RPMI7951 (cell line): Measurements from ENCODE around the gene CACNA1E. TPM values are rescaled to one million over a fixed set of nuclear protein-coding genes. Genes with fewer than 3 reads are reported as not detected.
A peak's percentile ranks its signal among the peaks of the same experiment; 100 is the strongest.
"Not testable (repeated sequence)": the region's sequence is repeated elsewhere in the genome, so short reads cannot be mapped to it uniquely, and the experiment has no call there.

Experiments used
- DNase-seq: peaks from one replicate; pipeline ENCODE4 v3.0.0-alpha.2; 2012; ENCODE audit warnings: low read depth
- total RNA-seq: library from RNA; depleted of rRNA; stranded (reverse); fragments of >200 nt; shearing (Covaris generic); gene quantifications from 2 replicates; pipeline ENCODE4 v1.2.3, GENCODE V29; 2014

Gene CACNA1E
- total RNA-seq, 1 experiment from 2014 or later = not detected

DNA sequence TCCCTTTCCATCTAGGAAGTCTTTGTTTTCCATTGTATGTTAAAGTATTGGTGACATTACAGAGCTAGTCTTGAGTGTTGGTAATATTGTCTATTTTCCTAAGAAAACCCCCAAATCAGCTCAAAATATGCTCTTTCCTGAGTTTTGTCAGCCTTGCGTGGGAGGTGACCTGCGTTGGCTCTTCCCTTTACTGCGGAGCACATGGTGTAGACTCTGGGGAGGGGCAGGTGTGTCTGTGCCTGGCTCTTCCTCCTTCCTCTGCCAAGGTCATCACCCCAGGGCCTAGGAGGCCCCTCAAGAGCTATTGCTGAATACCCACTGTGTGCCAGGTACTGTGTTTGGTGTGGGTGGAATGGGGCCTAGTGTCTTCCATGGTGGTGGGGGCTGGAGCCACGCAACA is 33.4 kb downstream of the CACNA1E start:
- DNase-seq = no peak

DNA sequence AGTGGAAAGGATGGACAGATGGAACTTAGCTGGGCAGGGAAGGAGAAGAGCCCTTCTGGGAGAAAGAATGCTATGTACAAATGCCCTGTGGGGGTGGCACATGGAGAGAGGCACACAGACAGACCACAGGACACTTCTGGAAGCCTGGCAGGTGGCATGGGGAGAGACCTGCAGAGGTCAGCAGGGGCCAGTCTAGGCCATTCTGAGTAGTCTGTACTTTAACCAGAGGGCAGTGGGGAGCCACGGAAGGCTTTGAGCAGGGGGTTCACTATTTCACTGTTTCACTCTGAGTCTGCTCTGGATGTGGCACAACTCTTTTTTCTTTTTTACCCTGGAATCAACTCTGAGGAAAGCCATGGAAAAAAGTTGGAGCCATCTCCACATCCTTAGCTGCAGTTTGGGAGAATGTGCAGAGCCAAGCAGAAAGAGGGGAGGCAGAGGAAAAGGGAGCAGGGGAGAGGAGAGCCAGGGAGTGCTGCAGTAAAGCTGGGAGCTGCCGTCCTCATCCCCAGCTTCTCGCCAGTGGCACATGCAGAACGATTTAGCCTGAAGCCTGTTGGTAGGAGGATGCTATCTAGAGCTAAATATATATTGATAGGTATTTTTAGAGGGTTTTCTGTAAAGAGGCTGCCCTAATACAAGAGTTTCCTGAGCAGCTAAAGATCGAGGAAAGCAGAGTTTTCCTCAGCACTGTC is 34.0 kb downstream of the CACNA1E start:
- no peak for DNase-seq

DNA sequence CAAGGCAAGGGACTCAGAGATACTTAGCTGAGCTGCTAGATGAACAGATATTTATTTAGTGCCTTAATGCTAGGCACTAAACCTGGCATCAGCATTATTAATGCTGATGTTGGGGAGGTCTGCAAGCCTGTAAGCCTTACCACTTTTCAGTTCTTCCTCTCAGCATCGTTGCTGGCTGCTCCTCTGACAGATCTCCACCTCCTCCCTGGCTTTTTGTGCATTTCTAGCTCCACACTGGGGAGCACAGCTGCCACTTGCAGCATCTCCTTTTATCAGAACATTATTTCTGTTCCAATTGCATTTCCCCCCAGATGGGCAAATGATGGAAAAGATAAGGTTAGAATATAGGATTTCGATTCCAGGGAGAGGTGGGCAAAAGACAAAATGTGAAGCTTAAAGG is 34.8 kb downstream of the CACNA1E start:
- no peak for DNase-seq

DNA sequence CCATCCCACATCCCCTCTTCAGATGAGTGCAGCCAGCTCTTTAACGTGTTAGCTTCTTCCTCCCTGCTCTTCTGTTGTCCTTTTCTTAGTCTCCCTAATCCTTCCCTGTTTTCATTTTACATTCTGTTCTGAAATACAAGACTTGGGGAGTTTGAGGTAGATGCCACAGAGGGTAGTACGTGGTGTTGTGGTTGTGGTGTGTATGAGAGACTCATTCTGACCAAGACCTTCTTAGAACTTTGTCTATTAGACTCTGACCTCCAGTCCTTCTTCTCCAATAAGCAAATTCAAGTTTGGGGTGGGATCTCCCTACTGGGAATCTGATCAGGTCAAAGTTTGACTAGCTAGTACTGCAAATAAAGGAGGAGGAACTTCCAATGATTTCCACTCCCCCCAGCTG is 39.5 kb downstream of the CACNA1E start:
- no peak for DNase-seq

DNA sequence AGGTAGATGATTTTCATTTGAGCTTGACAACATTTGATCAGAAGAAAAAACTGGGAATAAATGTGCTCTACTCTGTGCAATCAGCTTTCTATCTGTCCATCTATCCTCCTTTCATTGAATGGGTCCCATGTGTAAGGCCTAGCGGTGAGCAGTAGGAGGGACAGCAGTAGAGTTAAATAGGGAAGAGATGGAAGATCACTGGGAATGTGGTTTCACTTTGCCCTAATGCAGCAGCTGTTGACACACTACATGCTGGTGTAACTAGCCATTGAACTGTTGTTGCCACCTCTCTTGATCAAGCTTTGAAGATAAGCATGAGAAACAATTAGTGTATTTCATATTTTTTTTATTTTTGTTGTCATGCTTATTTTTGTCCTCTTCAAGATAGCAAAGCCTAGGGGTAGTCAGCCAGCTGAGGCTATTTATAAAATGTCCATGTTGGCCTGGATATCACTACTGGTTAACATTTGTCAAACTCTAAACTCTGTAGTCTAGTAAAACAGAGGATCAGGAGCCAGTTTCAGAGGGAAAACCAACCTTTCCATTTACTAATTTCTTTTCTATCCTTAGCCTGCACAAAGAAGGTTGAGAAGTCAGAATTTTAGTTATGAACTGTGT is 41.9 kb downstream of the CACNA1E start:
- DNase-seq = no peak

DNA sequence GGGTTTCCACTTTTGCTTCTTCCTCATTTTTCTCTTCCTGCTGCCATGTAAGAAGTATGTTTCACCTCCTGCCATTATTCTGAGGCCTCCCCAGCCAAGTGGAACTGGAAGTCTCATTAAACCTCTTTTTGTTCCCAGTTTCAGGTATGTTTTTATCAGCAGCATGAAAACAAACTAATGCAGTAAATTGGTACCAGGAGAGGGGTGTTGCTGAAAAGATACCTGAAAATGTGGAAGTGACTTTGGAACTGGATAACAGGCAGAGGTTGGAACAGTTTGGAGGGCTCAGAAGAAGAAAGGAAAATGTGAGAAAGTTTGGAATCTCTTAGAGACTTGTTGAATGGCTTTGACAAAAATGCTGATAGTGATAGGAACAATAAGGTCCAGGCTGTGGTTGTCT is 44.9 kb downstream of the CACNA1E start:
- DNase-seq = not testable (repeated sequence)

DNA sequence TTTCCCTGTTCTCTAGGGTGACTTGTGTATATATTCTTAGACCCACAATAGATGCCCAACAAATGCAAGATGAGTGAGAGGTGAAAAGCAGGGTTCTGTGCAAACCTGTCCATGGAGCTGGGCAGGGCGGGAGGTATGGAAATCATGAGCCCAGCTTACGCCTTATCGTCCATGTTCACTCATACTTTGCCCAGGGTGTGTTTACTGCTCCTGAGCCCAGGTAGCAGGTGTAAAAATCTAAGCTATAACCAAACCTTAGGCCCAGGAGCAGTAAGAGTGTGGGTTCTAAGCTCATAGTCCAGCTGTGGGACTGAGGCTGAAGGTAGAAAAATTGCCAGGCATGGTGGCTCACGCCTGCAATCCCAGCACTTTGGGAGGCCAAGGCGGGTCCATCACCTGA is 48.1 kb downstream of the CACNA1E start:
- DNase-seq = no peak

DNA sequence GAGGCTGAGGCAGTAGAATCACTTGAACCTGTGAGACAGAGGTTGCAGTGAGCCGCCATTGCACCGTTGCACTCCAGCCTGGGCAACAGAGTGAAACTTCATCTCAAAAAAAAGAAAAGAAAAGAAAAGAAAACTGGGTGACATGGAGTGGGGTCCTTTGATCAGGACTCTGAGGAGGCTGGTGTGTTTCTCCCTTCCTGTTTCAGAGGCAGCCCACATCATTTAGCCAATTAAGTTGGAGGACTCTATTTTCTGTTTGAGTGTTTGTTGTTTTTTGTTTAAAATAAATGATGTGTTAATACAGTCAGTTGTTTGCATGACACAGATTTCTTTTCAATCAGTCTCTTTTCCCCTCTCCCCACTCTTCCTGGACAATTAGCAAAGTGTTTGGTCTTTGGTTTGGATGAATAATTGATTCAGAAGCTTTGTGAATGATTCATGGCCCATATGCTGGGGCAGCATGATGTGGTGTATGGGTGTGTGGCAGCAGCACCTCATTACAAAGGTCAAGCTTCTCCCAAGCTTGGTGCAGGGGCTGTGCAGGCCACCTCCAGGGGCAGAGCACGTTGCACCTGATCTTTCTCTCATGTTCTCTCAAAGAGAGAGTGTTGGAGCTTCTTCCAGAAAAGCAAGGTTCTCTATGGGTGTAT is 48.8 kb downstream of the CACNA1E start:
- no peak for DNase-seq

DNA sequence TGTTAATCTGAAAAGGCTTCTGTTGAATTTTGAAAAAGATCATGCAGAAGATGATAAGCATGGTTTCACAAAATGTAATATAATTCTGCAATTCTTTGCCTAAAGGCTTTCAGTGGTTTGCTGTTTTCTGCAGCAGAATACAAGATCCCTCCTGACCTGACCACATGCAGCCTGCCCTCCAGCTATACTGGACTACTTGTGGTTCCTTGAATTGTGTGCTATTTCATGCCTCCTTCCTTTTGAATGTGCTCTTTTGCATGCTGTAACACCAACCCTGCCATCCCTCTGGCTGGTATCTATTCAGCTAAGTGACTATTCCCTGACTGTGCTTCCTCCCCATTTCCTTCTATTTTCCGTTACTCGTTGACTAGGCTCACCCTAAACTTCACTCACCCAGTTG is 55.5 kb downstream of the CACNA1E start:
- peak; percentile 14 for DNase-seq

DNA sequence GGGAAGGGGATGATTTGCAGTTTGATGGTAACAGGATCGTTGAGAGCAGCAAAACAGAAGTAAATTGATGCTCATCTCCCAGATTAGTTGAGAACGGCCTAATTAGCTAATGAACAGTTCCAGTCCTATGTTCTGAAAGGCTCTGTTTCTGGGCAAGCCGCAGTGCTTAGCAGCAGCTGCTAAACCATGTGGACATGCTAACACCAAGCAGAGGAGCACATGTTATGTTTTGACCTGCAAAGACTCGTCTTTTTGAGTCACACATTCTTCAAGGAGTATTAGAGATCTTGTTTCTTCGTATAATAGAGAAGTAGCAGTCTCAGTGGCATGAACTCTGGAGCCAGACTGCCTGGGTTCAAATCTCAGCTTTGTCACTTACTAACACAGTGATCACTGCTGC is 58.1 kb downstream of the CACNA1E start:
- DNase-seq = no peak

DNA sequence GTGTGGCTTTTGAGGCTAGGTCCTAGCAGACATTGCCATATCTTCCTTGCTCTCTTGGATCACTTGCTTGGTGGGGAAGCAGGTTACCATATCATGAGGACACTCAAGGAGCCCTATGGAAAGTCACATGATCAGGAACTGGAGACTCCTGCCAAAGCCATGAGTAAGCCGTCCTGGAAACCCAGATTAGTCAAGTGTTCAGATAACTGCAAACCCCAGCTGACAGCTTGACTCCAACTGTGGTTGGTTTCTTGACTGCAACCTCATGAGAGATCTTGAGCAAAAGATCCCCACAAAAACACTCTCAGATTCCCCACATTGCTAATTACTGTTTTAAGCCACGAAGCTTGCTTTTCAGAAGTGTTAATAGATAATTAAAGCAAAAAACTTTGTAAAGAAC is 58.6 kb downstream of the CACNA1E start:
- peak; percentile 3 for DNase-seq

DNA sequence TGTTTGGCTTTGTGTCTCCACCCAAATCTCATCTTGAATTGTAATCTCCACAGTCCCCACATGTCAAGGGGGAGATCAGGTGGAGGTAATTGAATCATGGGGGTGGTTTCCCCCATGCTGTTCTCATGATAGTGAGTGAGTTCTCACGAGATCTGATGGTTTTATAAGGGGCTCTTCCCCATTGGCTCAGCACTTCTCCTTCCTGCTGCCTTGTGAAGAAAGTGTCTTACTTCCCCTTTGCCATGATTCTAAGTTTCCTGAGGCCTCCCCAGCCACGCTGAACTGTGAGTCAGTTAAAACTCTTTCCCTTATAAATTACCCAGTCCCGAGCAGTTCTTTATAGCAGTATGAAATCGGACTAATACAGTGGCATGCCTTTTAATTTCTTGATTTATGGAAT is 59.1 kb downstream of the CACNA1E start:
- not testable (repeated sequence) for DNase-seq

DNA sequence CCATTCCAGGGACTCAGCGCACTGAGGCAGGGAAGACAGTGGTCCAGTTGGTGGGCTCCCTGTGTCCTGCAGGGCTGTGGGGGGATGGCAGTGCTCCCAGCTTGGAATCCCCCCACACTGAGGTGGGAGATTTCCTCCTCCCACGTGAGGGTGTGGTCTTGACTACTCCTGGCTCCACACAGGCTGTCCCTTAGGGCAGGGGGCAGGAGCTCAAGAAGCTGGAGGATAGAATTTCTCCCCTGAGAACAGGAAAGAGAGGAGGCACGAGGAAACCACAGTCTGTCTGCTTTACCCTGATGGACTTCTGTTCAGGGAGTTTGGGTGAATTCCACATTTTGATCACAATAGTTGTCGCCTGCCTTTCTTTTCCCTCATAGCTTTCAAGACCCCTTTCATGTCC is 62.1 kb downstream of the CACNA1E start:
- DNase-seq = no peak

DNA sequence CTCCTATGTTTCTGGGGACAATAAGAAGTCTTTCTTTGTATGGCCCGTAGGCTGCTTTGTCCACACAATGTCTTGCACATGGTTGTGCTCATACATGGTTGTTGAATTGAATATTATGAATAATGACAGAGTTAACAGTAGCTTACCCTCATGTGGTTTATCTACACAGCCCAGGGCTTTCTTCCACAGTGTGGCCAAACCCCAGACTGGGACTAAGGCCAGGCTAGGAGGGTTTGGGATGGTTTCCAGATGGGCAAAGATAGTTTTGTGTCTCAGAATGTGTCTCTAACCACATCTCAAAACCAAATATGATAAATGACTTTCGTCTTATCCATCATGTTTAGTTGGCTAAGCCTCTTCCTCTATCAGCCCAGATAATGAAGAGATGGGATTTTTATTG is 65.2 kb downstream of the CACNA1E start:
- DNase-seq = peak; percentile 17

DNA sequence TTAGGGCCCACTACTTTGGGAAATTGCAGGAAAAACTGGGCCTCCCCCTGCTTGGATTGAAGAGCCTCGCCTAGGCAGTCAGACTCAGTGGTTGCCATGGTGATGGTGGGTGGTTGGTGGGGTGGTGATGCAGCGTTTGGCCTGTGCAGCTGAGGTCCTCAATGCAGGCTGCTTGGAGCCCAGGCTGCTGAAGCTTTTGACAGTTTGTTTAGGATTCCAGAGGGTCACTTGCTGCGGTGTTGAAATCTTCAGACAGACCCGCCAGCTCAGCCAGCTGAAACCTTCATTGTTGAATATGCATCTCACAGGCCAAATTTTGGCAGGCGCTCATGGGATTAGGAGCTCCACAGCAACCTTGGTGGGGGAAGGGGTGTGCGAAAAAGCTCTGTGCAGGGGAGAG is 67.9 kb downstream of the CACNA1E start:
- no peak for DNase-seq

DNA sequence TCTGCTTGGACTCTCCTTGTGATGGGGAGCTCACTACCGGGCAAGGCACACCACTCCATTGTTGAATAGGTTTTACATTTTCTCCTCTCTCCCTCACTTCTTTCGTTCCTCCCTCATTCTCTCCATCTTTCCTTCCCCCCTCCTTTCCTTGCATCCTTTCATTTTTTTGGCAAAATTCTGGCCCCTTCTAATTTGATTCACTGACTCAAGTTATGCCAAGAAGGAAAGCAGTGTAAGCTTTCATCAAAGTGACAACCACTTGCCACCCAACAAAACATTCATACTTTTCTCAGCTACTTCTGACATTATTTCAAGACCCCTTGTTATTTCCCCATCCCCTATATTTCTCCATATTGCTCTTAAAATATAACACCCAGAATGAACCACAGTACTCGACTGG is 68.4 kb downstream of the CACNA1E start:
- no peak for DNase-seq

DNA sequence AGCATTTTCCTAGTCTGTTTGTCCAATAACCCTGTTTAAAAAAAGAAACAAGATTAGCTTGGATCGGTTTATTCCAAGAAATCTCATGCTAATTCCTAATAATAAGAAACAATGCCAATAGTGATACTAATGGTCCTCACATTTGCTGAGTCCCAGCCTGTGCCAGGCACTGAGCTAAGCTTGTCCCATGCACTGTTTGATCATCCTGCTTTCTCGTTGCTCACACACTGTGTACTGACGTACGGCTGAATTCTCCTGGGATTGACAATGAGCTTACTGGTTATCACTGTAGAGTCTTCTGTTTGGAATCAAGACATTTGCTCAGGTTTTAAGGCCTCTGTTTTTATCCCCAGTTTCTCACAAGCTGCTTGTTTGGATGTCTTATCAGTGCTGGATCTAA is 71.1 kb downstream of the CACNA1E start:
- DNase-seq = no peak

DNA sequence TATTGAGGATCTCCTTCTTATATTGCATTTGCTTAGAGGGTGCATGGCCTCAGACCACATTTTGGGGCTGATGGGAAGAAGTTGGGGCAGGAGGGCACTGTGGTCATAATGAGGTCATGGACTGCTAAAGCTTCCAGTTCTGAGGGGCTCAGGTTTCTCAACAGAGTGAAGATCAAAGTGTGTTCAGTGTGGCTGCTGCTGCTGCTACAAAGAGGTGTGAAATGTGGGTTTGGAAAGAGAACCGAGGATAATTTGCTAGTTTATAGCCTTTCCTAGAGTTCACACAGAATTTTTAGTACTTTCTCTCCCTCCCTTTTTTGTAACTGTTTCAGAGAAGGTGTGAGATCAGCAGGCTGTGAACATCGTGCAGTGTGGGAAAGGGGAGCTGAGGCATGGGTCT is 73.3 kb downstream of the CACNA1E start:
- no peak for DNase-seq

DNA sequence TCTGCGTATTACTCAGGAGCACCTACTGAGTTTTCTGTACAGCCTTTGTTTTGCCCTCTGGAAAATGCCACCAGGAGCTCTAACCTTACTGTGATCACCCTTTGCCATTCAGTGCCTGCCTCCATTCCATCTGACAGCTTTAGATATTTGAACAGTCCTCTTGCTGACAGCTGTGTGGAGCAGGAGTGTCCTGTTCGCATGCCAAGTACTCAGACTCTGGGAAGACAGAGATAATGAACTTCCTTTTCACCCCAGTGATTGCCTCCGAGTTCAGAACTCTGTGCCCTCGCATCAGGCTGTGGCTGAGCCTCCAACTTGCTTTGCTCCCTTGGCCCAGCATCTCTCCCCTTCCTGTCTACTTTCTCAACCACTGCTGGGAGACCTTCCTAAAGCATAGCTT is 74.0 kb downstream of the CACNA1E start:
- DNase-seq = no peak

DNA sequence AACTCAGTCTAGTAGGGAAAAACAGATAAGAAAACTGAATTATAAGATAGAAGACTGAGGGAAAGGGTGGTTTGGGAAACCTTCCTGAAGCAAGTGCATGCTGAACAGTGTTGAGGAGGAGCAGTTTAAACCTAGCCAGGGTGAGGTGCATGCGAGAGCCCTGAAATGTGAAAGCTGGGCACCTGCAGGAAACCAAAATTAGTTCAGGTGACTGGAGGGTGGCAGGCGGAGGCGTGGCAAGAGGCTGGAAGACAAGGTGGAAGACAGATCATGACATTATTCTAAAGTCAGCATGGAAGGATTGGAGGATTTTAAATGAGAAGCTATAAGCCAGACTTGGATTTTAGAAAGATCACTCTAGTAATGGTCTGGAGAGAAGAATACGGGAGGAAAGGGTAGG is 75.1 kb downstream of the CACNA1E start:
- no peak for DNase-seq

DNA sequence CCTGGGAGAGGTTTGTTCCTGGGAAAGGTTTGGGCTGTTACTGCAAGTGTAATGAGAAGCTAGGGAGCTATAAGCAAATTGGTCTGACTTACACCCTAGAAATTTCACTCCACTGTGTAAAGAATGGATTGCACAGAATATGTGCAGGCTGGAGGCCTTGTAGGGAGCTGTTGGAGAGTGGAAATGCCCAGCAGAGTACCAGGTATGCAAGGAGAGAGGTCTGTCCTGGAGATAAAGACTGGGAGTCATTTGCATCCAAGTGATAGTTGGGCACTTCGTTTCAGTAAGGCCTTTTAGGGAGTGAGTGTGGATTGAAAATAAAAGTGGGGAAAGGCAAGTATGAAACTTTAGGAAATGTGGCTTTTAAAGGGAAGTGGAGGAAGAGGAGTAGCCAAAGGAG is 75.8 kb downstream of the CACNA1E start:
- no peak for DNase-seq

DNA sequence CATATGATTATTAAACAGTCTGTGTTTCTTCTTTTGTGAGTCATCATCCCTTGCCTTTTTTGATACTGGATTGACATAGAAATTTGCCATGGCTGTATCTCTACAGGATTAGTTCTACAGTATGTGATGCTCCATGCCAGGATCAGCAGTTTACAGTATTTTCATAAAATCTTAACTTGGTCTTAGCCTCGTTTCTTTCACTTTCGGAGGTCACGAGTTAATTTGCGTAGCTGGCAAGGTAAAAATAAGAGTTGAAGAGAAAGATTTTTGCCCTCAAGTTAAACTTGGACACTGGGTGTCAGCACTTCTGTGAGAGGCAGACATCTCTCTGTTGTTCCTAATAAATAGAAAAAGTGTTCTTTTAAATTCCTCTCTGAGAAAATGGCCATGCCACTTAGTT is 79.1 kb downstream of the CACNA1E start:
- DNase-seq = no peak

DNA sequence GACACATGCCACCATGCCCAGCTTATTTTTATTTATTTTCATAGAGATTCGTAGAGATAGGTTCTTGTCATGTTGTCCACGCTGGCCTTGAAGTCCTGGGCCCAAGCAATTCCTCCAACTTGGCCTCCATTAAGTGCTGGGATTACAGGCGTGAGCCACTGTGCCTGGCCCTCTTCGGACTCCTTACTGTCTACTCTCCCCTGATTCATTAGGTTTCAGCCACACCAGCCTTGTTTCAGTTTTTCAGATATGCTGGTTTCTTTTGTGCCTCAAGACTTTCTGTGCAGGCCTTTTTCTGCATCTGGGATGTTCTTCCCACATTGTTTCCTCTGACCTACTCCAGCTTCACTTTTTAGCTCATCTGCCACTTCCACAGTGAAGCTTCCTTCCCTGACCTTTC is 85.4 kb downstream of the CACNA1E start:
- DNase-seq = no peak
